ENCODE results near the gene SMURF2.

GRCh38 chr17:64502809-64503208 is 159.3 kb downstream of the SMURF2 start:
- no peak for TF ChIP-seq CTCF (conservative IDR thresholded peaks at IDR 0.05 in 1 of 2, IDR thresholded peaks at IDR 0.05 in 1 of 2; ENCODE audit: low read depth in 1 of 2, low read length in 2 of 2)
- no peak for TF ChIP-seq EZH2 (IDR thresholded peaks at IDR 0.05; ENCODE audit: low read length, missing control alignments)
